AG09309 (cell line): ENCODE measurements around the gene HEPN1.
"Not testable (repeated sequence)": the region's sequence is repeated elsewhere in the genome, so short reads cannot be mapped to it uniquely, and the experiment has no call there.

Source experiments
- DNase-seq: peaks from one replicate; pipeline ENCODE4 v3.0.0-alpha.2; 2010; ENCODE audit warnings: low read depth
- H3K4me3 ChIP-seq: 2 replicates; pipeline ENCODE4 v1.5.1; 2011; ENCODE audit warnings: mild to moderate bottlenecking, low read depth, low read length, moderate library complexity; ENCODE audit not compliant: control insufficient read depth
- TF ChIP-seq, protein P1 (sequence below): IDR thresholded peaks from 2 replicates; pipeline ENCODE4 v1.5.1; 2011; ENCODE audit warnings: mild to moderate bottlenecking, low read depth, low read length, inconsistent platforms; ENCODE audit not compliant: insufficient read depth, control insufficient read depth; ENCODE audit errors: missing control alignments

The HEPN1 gene

DNA sequence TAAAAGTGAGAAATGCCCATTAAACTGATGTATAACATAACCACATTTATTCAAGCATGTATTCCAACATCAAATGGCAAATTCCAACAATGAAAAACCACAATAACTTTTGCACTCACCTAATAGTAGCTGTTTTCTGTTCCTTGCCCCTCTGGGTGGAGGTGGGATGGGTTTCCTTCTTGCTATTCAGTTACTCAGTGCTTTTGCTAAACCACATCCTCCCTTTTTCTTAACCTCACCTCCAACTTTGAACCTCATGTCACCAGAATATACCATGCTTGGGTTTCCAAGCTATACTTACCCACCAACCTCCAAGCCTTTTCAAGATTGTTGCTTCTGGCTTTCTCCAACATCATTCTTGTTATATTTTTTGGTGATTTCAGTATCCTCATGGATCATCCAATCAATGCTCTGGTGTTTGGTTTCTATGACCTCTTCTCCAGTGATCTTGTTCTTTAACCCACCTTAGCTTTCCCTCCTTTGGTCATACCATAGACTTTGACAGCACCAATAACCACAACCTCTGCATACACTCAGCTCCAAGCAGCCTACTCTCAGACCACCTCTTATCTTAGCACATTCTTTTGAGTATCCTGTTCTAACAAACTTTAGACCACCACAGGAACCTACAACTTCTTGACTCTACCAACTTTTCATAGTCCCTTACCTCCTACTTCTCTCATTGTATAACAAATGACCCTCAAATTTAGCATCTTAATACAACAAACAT lies 31.7 kb downstream of the HEPN1 start:
- no peak overlapping the region for H3K4me3 ChIP-seq
- no peak for DNase-seq
- TF ChIP-seq, protein P1, sequence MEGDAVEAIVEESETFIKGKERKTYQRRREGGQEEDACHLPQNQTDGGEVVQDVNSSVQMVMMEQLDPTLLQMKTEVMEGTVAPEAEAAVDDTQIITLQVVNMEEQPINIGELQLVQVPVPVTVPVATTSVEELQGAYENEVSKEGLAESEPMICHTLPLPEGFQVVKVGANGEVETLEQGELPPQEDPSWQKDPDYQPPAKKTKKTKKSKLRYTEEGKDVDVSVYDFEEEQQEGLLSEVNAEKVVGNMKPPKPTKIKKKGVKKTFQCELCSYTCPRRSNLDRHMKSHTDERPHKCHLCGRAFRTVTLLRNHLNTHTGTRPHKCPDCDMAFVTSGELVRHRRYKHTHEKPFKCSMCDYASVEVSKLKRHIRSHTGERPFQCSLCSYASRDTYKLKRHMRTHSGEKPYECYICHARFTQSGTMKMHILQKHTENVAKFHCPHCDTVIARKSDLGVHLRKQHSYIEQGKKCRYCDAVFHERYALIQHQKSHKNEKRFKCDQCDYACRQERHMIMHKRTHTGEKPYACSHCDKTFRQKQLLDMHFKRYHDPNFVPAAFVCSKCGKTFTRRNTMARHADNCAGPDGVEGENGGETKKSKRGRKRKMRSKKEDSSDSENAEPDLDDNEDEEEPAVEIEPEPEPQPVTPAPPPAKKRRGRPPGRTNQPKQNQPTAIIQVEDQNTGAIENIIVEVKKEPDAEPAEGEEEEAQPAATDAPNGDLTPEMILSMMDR: no peak

DNA sequence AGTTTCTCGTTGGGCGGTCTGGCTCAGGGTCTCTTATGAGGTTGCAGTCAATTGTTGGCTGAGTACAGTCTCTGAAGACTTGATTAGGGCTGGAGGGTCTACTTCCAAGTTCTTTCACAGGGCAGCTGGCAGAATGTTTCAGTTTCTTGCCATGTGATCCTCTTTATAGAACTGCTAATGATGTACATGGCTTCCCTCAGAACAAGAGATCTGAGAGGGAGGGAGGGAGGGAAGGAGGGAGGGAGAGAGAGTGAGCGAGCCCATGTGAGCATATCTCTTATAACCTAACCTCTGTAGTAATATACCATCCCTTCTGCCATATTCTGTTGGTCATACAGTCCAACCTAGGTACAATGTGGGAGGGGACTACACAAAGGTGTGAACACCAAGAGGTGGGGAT lies 32.3 kb downstream of the HEPN1 start:
- DNase-seq: no peak
- TF ChIP-seq, protein P1: no peak
- no peak overlapping the region for H3K4me3 ChIP-seq

DNA sequence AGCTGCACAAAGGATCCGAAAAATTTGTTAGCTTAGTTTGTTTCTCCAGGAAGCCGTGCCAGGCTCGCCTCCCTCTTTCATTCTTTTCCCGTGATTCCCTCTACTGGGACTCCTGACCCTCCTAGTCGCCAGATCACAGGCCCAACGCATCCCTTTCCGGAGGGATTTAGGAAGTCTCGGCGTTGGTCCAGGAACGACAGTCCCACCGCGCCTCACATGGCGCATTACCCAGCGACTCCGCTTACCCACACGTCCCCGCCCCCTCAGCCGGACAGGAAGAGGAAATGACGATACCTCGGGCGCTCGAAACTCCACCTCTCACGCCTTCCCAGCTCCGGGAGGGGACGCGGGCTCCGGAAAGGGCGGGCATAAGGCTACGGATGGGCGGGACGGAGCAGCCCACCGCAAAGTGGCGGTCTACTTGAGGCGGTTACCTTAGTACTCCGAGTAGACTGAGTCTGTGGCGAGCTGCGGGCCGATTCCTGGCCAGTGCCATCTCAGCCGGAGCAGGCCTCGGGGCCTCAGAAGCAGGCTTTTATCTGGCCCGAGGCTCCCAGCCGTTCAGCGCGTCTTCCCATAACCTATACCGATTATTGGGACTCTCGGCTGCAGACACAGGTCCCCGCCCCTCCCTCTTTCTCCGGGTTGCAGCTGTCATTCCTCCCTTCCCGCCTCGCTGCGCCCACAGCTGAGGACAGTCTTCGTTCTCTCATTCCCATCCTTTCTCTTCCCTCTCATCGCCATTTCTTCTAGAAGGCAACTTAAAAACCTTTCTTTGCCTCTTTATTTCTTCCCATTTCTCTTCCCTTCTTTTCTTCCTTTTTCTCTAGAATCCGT lies 34.9 kb downstream of the HEPN1 start, which contains the start of gene CCDC15:
Gene CCDC15, plus strand, starts transcription at position 450 of the 837 bp plus-strand sequence. CDS start 531 bp downstream, outside the sequence.
- H3K4me3 ChIP-seq: peak within 1 kb of the TSS; percentile 80
- TF ChIP-seq, protein P1: no peak
- peak; percentile 80 for DNase-seq

DNA sequence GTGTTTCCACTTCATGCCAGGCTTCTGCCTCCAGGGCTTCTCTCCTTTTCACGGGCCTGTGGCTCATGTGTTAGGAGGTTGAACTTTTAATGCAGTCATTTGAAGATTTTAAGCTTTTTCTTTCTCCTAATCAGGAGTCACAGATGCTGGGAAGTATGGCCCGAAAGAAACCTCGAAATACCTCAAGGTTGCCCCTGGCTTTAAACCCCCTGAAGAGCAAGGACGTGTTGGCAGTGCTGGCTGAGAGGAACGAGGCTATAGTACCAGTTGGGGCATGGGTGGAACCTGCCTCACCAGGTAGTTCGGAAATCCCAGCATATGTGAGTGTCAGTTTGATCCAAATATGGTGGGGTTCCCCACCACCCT lies 35.5 kb downstream of the HEPN1 start:
- TF ChIP-seq, protein P1: no peak
- H3K4me3 ChIP-seq: peak overlapping the region; percentile 80
- no peak for DNase-seq

DNA sequence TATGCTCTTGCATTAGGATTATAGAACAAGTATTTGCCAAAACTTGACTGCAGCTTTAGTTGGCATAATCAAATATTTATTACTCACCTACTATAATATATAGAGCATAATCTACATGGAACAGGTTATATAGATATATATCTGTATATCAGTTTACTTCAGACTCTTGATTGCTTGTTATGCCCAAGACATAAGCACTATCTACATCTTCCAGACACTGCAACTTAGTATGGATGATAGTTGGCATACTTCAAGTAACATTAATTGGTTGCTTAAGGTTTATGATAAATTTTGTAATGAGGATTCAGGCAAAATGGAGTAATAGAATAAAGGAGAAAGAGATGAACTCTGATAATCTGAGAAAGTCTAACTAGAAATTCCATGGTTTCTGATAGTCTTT lies 36.0 kb downstream of the HEPN1 start:
- DNase-seq: no peak
- H3K4me3 ChIP-seq: no peak overlapping the region
- TF ChIP-seq, protein P1: no peak

DNA sequence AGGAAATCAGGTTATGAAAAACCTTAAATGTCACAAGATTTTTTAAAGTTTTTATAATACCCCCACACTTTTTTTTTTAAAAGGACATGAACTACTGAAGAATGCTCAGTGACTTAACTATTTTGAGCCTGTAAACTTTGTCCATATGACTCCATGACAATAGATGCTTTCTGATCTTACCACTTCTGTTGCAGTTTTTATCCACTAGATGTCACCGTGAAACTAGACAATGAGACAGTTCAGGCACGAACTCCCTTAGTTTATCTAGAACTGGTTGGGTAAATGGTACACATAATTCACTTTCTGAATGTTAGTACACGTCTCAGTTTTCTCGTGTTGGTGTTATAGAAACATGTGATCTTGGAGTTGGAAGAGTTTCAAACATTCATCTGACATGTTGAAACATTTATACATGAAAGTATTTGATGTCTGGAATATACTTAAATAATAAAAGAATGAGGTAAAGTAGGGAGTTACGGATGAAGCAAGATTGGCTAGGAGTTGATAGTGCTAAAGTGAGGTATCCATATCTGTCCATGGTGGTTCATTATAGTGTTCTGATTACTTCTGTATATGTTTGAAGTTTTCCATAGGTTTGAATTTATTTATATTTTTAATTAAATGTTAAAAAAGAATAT lies 43.0 kb downstream of the HEPN1 start:
- peak; percentile 55 for DNase-seq
- TF ChIP-seq, protein P1: peak; percentile 70
- H3K4me3 ChIP-seq: no peak overlapping the region

DNA sequence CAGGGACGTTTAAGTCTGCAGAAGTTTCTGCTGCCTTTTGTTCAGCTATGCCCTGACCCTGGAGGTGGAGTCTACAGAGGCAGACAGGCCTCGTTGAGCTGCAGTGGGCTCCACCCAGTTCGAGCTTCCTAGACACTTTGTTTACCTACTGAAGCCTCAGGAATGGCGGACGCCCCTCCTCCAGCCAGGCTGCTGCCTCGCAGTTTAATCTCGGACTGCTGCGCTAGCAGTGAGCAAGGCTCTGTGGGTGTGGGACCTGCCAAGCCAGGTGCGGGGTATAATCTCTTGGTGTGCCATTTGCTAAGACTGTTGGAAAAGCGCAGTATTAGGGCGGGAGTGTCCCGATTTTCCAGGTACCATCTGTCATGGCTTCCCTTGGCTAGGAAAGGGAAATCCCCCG lies 49.1 kb downstream of the HEPN1 start:
- DNase-seq, H3K4me3 ChIP-seq: not testable (repeated sequence)
